Measurements from ENCODE around the gene CACNA1B.
A peak's percentile ranks its signal among the peaks of the same experiment; 100 is the strongest.
"Not testable (repeated sequence)": the region's sequence is repeated elsewhere in the genome, so short reads cannot be mapped to it uniquely, and the experiment has no call there.

CACNA1B gene

DNA sequence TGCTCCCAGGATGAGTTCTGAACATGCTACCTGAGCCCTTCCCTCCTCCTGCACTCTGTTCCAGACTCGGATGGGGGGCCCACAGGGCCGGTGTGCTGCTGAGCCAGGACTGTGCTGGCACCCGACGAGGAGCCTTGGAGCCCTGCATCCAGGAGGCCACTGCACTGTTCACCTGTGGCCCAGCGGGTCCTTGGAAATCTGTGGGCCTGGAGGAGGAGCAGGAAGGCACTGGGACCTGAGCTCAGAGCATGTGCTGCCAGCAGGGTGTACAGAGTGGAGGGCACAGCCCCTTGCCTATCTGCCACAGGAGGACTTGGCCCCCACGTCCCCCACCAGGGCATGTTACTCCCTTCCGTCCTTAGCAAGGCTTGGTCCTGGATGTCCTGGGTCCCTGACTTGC, 265.9 kb downstream of the CACNA1B start:
- not testable (repeated sequence) for DNase-seq (ENCODE audit: low read depth)

DNA sequence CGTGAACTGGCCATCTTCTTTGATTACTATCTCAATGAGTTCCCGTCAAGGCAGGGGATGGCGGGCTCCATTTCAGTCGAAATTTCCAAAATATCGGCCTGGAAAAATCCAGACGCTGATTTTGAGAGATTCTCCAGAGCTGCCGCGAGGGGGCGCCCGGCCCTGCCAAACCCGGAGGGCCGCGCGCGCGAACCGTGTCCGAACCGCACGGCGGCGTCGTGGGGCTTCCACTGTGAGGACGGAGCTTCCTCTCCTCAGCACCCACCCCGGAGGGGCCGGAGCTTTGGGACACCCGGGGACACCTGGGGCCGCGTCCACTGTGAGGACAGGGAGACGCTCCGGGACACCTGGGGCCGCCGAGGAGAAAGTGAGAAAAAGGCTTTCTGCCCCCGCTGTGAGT, 270.0 kb downstream of the CACNA1B start:
- DNase-seq (ENCODE audit: low read depth), result peak; percentile 14

DNA sequence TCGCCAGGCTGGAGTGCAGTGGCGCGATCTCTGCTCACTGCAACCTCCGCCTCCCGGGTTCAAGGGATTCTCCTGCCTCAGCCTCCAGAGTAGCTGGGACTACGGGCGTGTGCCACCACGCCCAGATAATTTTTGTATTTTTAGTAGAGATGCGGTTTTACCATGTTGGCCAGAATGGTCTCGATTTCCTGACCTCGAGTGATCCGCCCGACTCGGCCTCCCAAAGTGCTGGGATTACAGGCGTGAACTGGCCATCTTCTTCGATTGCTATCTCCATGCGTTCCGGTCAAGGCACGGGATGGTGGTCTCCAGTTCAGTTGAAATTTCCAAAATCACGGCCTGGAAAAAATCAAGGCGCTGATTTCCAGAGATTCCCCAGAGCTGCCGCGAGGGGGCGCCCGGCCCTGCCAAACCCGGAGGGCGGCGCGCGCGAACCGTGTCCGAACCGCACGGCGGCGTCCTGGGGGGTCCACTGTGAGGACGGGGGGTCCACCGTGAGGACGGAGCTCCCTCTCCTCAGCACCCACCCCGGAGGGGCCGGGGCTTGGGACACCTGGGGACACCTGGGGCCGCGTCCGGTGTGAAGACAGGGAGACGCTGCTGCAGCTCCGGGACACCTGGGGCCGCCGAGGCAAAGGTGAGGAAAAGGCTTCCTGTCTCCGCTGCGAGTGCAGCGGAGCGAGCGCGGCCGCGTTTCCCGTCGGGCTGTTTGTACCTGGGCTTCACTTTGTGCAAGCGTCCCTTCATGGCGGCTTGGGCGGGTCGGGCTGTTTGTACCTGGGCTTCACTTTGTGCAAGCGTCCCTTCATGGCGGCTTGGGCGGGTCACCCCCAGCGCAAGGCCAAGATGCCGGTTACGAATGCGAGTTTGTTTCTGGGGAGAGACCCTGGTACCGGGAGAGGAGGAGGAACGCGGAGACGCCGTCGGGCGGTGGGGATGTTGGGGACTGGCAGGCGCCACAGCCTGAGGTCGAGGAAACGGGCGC, 272.4 kb downstream of the CACNA1B start:
- peak; percentile 7 for DNase-seq (ENCODE audit: low read depth)

DNA sequence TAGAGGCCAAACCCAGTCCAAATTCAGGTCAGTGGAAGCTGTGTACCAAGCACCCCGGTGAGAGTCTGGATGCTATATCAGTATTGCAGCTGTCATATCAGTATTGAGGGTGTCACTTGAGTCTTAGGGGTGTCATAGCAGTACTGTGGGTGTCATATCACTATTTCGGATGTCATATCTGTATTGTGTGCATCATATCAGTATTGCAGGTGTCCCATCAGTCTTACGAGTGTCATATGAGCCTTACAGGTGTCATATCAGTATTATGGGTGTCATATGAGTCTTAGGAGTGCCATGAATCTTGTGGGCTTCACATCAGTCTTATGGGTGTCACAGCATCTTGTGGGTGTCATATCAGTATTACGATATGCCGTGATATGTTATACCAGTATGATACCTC, 278.2 kb downstream of the CACNA1B start:
- not testable (repeated sequence) for DNase-seq (ENCODE audit: low read depth)

DNA sequence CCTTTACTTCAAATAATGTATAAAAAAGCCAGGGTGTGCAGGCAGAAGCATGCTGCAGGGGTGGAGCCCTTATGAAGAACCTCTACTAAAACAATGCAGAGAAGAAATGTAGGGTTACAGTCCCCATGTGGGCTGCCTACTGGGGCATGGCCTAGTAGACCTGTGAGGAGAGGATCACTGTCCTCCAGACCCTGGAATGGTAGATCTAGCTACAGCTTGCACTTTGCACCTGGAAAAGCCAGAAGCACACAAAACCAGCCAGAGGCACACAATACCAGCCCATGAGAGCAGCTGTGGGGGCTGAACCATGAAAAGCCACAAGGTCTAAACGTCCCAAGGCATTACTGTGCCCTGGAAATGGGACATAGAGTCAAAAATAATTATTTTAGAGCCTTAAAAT, 289.2 kb downstream of the CACNA1B start:
- DNase-seq (ENCODE audit: low read depth), result not testable (repeated sequence)

Measured in activated T-cell treated with anti-CD3 and anti-CD28 coated beads for 24 hours (primary cell).